ENCODE measurements around the gene CACNA1G.

- TF ChIP-seq CTCF (IDR thresholded peaks at IDR 0.05) (no peak), POLR2A (IDR thresholded peaks at IDR 0.05) (no peak)
Measured at GRCh38 chr17:50675627-50676026, 115.1 kb downstream of the CACNA1G start.
